ENCODE data around the gene NDUFAF2.
"Not testable (repeated sequence)": the region's sequence is repeated elsewhere in the genome, so short reads cannot be mapped to it uniquely, and the experiment has no call there.

Gene NDUFAF2

GRCh38 chr5:61184708-61185107 lies 239.7 kb downstream of the NDUFAF2 start:
- POLR2A ChIA-PET = no interaction called here
- Histone ChIP-seq H3K36me3 (ENCODE audit: control insufficient read depth in 2 of 2, insufficient read depth in 1 of 2, low read length in 2 of 2) (no peaks in the 10 kb centered on the region), H3K4me3 (ENCODE audit: low read depth, low read length) (no peak overlapping the region), H3K4me1 (ENCODE audit: control insufficient read depth, insufficient read depth, low read length) (no peaks in the 10 kb centered on the region), H3K9me3 (ENCODE audit: control insufficient read depth, insufficient read depth, low read depth, low read length) (no peaks in the 10 kb centered on the region), H3K27ac (ENCODE audit: extremely low read depth, low read depth, low read length) (no peak overlapping the region)
- CTCF ChIA-PET = interaction anchor here (0.6 kb wide), 1 partner anchor 507 kb away, joined by 3 read pairs; no protein-coding TSS in a partner anchor
- TF ChIP-seq ZBTB26 (tag by site-specific recombination; optimal IDR thresholded peaks at IDR 0.05) (no peak), ZNF530 (tag by site-specific recombination; IDR thresholded peaks at IDR 0.05; ENCODE audit: low read depth) (no peak), ZNF830 (tag by site-specific recombination; IDR thresholded peaks at IDR 0.05; ENCODE audit: low read depth) (no peak), IKZF3 (tag by site-specific recombination; IDR thresholded peaks at IDR 0.05) (no peak), ZNF146 (tag by site-specific recombination; IDR thresholded peaks at IDR 0.05) (no peak), ZNF544 (tag by site-specific recombination; IDR thresholded peaks at IDR 0.05) (no peak), ZNF280C (tag by site-specific recombination; IDR thresholded peaks at IDR 0.05) (no peak)

GRCh38 chr5:61186634-61187033 lies 241.6 kb downstream of the NDUFAF2 start:
- H3K4me1 ChIP-seq (ENCODE audit: control insufficient read depth, insufficient read depth, low read length) = no peaks in the 10 kb centered on the region
- POLR2A ChIA-PET = no interaction called here
- TF ChIP-seq ZBTB10 (tag by site-specific recombination; IDR thresholded peaks at IDR 0.05) = no peak
- TF ChIP-seq ZNF624 (tag by site-specific recombination; IDR thresholded peaks at IDR 0.05) = no peak
- CTCF ChIA-PET = no interaction called here
- no peak overlapping the region for H3K4me3 ChIP-seq (ENCODE audit: low read depth, low read length)
- no peaks in the 10 kb centered on the region for H3K36me3 ChIP-seq (ENCODE audit: control insufficient read depth in 2 of 2, insufficient read depth in 1 of 2, low read length in 2 of 2)
- H3K9me3 ChIP-seq (ENCODE audit: control insufficient read depth, insufficient read depth, low read depth, low read length) = no peaks in the 10 kb centered on the region
- no peak overlapping the region for H3K27ac ChIP-seq (ENCODE audit: extremely low read depth, low read depth, low read length)

GRCh38 chr5:61187352-61187751 lies 242.3 kb downstream of the NDUFAF2 start:
- POLR2A ChIA-PET = interaction anchor here (0.6 kb wide), 1 partner anchor 1056 kb away, joined by 5 read pairs; no protein-coding TSS in a partner anchor
- CTCF ChIA-PET; H3K9me3 ChIP-seq (ENCODE audit: control insufficient read depth, insufficient read depth, low read depth, low read length): not testable (repeated sequence)

GRCh38 chr5:61187826-61188225 lies 242.8 kb downstream of the NDUFAF2 start:
- H3K36me3 ChIP-seq (ENCODE audit: control insufficient read depth in 2 of 2, insufficient read depth in 1 of 2, low read length in 2 of 2); H3K9me3 ChIP-seq (ENCODE audit: control insufficient read depth, insufficient read depth, low read depth, low read length); POLR2A ChIA-PET; CTCF ChIA-PET; H3K4me1 ChIP-seq (ENCODE audit: control insufficient read depth, insufficient read depth, low read length); H3K4me3 ChIP-seq (ENCODE audit: low read depth, low read length); H3K27ac ChIP-seq (ENCODE audit: extremely low read depth, low read depth, low read length): not testable (repeated sequence)

More at GRCh38 chr5:61187352-61187751, 242.3 kb downstream of the NDUFAF2 start:
- H3K36me3 ChIP-seq (ENCODE audit: control insufficient read depth in 2 of 2, insufficient read depth in 1 of 2, low read length in 2 of 2); H3K27ac ChIP-seq (ENCODE audit: extremely low read depth, low read depth, low read length); H3K4me3 ChIP-seq (ENCODE audit: low read depth, low read length); H3K4me1 ChIP-seq (ENCODE audit: control insufficient read depth, insufficient read depth, low read length): not testable (repeated sequence)

Measured in HEK293 (cell line).